GM12878 (cell line): Measurements from ENCODE around the gene CDHR2. TPM values are rescaled to one million over a fixed set of nuclear protein-coding genes. Genes with fewer than 3 reads are reported as not detected.

Source experiments
- ATF7 ChIP-seq: fragments of 450-650 bp; IDR thresholded peaks from 2 replicates; pipeline ENCODE4 v1.6.1; 2016; ENCODE audit warnings: low read depth, mild to moderate bottlenecking
- EED ChIP-seq: sonication (generic); IDR thresholded peaks from 2 replicates; pipeline ENCODE4 v1.6.1; 2016; ENCODE audit warnings: antibody characterized with exemption, low read depth
- EGR1 ChIP-seq, 2 experiments: IDR thresholded peaks; 1 replicate in 1 of 2; 2 replicates in 1 of 2; pipeline ENCODE4 v1.6.1; 2011 to 2012; ENCODE audit warnings: low read depth in 2 of 2, low read length in 2 of 2, borderline replicate concordance in 1 of 2, mild to moderate bottlenecking in 1 of 2, moderate library complexity in 1 of 2
- ELK1 ChIP-seq: IDR thresholded peaks from 2 replicates; pipeline ENCODE4 v1.6.1; 2012; ENCODE audit warnings: low read depth, low read length, improper control_type of control experiment
- FOS ChIP-seq: IDR thresholded peaks from 3 replicates; pipeline ENCODE4 v1.6.1; 2011; ENCODE audit warnings: borderline replicate concordance; ENCODE audit not compliant: insufficient read length; ENCODE audit errors: extremely low read depth
- FOXM1 ChIP-seq: IDR thresholded peaks from 2 replicates; pipeline ENCODE4 v1.6.1; 2012; ENCODE audit warnings: low read depth, mild to moderate bottlenecking, inconsistent platforms, low read length, moderate library complexity
- JUNB ChIP-seq: IDR thresholded peaks from 2 replicates; pipeline ENCODE4 v1.6.1; 2016; ENCODE audit warnings: antibody characterized with exemption, mild to moderate bottlenecking
- PAX5 ChIP-seq: IDR thresholded peaks from 2 replicates; pipeline ENCODE4 v1.6.1; 2011; ENCODE audit warnings: low read depth, low read length, borderline replicate concordance
- POU2F2 ChIP-seq: IDR thresholded peaks from 3 replicates; pipeline ENCODE4 v1.6.1; 2011; ENCODE audit warnings: low read depth, mild to moderate bottlenecking, low read length, borderline replicate concordance
- RB1 ChIP-seq: fragments of 450-650 bp; formaldehyde crosslinking; IDR thresholded peaks from 2 replicates; pipeline ENCODE4 v1.6.1; 2017; ENCODE audit warnings: mild to moderate bottlenecking, borderline replicate concordance
- RUNX3 ChIP-seq: IDR thresholded peaks from 2 replicates; pipeline ENCODE4 v1.6.1; 2012; ENCODE audit warnings: low read length, inconsistent platforms
- STAT3 ChIP-seq: IDR thresholded peaks from 2 replicates; pipeline ENCODE4 v1.6.1; 2011; ENCODE audit warnings: low read depth, low read length, improper control_type of control experiment
- SUZ12 ChIP-seq: fragments of 200-600 bp; sonication (generic); IDR thresholded peaks from one replicate; pipeline ENCODE4 v1.6.1; 2018; ENCODE audit warnings: antibody characterized with exemption, mild to moderate bottlenecking; ENCODE audit not compliant: unreplicated experiment
- TCF12 ChIP-seq: IDR thresholded peaks from 2 replicates; pipeline ENCODE4 v1.6.1; 2011; ENCODE audit warnings: low read depth, mild to moderate bottlenecking, low read length
- YBX1 ChIP-seq: fragments of 450-650 bp; IDR thresholded peaks from 2 replicates; pipeline ENCODE4 v1.6.1; 2016; ENCODE audit warnings: antibody characterized with exemption
- ZBTB4 ChIP-seq: fragments of 450-650 bp; formaldehyde crosslinking; IDR thresholded peaks from 2 replicates; pipeline ENCODE4 v1.4.0; 2022; ENCODE audit warnings: mild to moderate bottlenecking, moderate library complexity
- ZNF622 ChIP-seq: fragments of 450-650 bp; IDR thresholded peaks from 2 replicates; pipeline ENCODE4 v1.6.1; 2017; ENCODE audit warnings: mild to moderate bottlenecking, inconsistent platforms
- polyA plus RNA-seq, 11 experiments: library from polyadenylated mRNA; depleted of rRNA in 4 of 11; unstranded in 6 of 11; stranded (reverse) in 5 of 11; fragments of >200 nt; fragmentation: Nextera tagmentation in 4 of 11; fragmentation: Illumina TruSeq in 1 of 11; extraction: Ambion mirVana in 4 of 11; extraction: Trizol in 1 of 11; gene quantifications; 1 replicate in 1 of 11; 2 replicates in 10 of 11; pipeline versions ENCODE4 v1.2.1 to v1.2.3, GENCODE V29; 2011 to 2016; ENCODE audit warnings: inconsistent platforms in 2 of 11, missing spikeins in 2 of 11, low read depth in 1 of 11
- total RNA-seq, 4 experiments: library from RNA; depleted of rRNA in 3 of 4; stranded (reverse); fragments of >200 nt in 3 of 4; fragmentation: Illumina TruSeq in 1 of 4; extraction: Trizol in 1 of 4; gene quantifications; 2 replicates each; pipeline versions ENCODE4 v1.2.1 to v1.2.3, GENCODE V29; 2013 to 2021
- TF ChIP-seq, protein P1 (sequence below): fragments of 450-650 bp; IDR thresholded peaks from 2 replicates; pipeline ENCODE4 v1.6.1; 2017; ENCODE audit warnings: mild to moderate bottlenecking
- TF ChIP-seq, protein P2 (sequence below): fragments of 450-650 bp; IDR thresholded peaks from 2 replicates; pipeline ENCODE4 v1.6.1; 2018; ENCODE audit warnings: mild to moderate bottlenecking, low read depth, moderate library complexity; ENCODE audit not compliant: partially characterized antibody
- TF ChIP-seq, protein P3 (sequence below): IDR thresholded peaks from 2 replicates; pipeline ENCODE4 v1.6.1; 2012; ENCODE audit warnings: low read depth, low read length, improper control_type of control experiment

CDHR2 gene
- total and polyA plus RNA-seq, 10 of the 15 experiments (the other 5 are each of a cell fraction or from before 2014, with no cell fraction given): 0.03 to 0.46 (median 0.06) TPM; not detected in 5

DNA sequence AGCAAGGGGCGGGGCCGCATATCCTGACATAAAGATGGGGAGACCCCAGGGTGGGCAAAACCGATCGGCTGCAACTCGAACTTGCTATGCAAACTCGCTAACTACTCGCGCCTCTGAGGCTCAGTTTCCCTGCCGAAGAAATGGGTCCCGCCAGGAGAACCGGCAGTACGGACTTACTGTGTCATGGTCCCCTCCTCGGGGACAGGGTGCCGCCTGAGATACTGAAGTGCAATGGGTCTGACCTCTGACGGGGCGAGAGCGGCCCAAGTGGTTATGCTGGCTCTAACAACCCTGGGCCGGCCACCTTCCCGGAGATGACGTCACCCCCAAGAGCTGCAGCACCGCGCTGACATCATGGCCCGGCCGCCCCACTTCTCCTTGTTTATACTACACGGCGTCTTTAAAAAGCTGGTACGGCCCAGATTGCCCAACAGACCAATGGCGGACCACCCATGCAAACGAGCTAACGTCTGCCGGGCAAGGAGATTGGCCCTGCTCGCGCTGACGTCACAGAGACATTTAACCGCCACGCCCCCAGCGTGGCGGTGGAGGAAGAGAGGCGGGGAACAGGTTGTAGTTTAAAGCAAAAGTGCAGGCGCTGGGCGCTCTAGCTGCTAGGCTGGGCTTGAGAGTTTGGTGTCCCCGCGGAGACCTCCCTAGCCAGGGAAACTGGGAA is 11.4 kb upstream of the CDHR2 start (continued):
- 0 out of 2 replicates have a peak, but pooled peaks have one; percentile 61 for TF ChIP-seq ZBTB4 (CRISPR knock-in tag)
- no peak for TF ChIP-seq SUZ12
- TF ChIP-seq EGR1 (IDR thresholded peaks at IDR 0.05; ENCODE audit: borderline replicate concordance in 1 of 2, low read depth in 2 of 2, low read length in 2 of 2): peak in 1 of 2 experiments; percentile 14; a peak in 1 of 3 replicates
- TF ChIP-seq RUNX3: no peak; the same call in 1 of the 2 replicates
- 0 out of 2 replicates have a peak, but pooled peaks have one; percentile 8 for TF ChIP-seq TCF12
- TF ChIP-seq, protein P1, sequence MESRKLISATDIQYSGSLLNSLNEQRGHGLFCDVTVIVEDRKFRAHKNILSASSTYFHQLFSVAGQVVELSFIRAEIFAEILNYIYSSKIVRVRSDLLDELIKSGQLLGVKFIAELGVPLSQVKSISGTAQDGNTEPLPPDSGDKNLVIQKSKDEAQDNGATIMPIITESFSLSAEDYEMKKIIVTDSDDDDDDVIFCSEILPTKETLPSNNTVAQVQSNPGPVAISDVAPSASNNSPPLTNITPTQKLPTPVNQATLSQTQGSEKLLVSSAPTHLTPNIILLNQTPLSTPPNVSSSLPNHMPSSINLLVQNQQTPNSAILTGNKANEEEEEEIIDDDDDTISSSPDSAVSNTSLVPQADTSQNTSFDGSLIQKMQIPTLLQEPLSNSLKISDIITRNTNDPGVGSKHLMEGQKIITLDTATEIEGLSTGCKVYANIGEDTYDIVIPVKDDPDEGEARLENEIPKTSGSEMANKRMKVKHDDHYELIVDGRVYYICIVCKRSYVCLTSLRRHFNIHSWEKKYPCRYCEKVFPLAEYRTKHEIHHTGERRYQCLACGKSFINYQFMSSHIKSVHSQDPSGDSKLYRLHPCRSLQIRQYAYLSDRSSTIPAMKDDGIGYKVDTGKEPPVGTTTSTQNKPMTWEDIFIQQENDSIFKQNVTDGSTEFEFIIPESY: peak; percentile 35; the same call in 1 of the 2 replicates
- TF ChIP-seq ELK1: no peak
- TF ChIP-seq YBX1: no peak
- peak; percentile 93; the same call in 2 of the 3 replicates for TF ChIP-seq POU2F2
- peak; percentile 36 for TF ChIP-seq FOS
- peak; percentile 29; the same call in 1 of the 2 replicates for TF ChIP-seq JUNB
- TF ChIP-seq STAT3: no peak
- peak; percentile 100 for TF ChIP-seq ATF7
- TF ChIP-seq, protein P2, sequence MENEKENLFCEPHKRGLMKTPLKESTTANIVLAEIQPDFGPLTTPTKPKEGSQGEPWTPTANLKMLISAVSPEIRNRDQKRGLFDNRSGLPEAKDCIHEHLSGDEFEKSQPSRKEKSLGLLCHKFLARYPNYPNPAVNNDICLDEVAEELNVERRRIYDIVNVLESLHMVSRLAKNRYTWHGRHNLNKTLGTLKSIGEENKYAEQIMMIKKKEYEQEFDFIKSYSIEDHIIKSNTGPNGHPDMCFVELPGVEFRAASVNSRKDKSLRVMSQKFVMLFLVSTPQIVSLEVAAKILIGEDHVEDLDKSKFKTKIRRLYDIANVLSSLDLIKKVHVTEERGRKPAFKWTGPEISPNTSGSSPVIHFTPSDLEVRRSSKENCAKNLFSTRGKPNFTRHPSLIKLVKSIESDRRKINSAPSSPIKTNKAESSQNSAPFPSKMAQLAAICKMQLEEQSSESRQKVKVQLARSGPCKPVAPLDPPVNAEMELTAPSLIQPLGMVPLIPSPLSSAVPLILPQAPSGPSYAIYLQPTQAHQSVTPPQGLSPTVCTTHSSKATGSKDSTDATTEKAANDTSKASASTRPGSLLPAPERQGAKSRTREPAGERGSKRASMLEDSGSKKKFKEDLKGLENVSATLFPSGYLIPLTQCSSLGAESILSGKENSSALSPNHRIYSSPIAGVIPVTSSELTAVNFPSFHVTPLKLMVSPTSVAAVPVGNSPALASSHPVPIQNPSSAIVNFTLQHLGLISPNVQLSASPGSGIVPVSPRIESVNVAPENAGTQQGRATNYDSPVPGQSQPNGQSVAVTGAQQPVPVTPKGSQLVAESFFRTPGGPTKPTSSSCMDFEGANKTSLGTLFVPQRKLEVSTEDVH: no peak
- no peak for TF ChIP-seq FOXM1
- TF ChIP-seq, protein P3, sequence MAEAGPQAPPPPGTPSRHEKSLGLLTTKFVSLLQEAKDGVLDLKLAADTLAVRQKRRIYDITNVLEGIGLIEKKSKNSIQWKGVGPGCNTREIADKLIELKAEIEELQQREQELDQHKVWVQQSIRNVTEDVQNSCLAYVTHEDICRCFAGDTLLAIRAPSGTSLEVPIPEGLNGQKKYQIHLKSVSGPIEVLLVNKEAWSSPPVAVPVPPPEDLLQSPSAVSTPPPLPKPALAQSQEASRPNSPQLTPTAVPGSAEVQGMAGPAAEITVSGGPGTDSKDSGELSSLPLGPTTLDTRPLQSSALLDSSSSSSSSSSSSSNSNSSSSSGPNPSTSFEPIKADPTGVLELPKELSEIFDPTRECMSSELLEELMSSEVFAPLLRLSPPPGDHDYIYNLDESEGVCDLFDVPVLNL: peak; percentile 54; the same call in 1 of the 2 replicates
- no peak for TF ChIP-seq EED
- no peak for TF ChIP-seq ZNF622
- no peak for TF ChIP-seq PAX5
- no peak; the same call in 1 of the 2 replicates for TF ChIP-seq RB1
